ENCODE results near the gene S100A9.

- TF ChIP-seq TAF1 (conservative IDR thresholded peaks at IDR 0.05) (no peak), JUND (IDR thresholded peaks at IDR 0.05) (no peak), GABPA (IDR thresholded peaks at IDR 0.05 in 1 of 2, conservative IDR thresholded peaks at IDR 0.05 in 1 of 2) (no peak), CTCF (IDR thresholded peaks at IDR 0.05; ENCODE audit: low read depth, low read length, missing input control) (no peak)
- TF ChIP-seq, protein P1, sequence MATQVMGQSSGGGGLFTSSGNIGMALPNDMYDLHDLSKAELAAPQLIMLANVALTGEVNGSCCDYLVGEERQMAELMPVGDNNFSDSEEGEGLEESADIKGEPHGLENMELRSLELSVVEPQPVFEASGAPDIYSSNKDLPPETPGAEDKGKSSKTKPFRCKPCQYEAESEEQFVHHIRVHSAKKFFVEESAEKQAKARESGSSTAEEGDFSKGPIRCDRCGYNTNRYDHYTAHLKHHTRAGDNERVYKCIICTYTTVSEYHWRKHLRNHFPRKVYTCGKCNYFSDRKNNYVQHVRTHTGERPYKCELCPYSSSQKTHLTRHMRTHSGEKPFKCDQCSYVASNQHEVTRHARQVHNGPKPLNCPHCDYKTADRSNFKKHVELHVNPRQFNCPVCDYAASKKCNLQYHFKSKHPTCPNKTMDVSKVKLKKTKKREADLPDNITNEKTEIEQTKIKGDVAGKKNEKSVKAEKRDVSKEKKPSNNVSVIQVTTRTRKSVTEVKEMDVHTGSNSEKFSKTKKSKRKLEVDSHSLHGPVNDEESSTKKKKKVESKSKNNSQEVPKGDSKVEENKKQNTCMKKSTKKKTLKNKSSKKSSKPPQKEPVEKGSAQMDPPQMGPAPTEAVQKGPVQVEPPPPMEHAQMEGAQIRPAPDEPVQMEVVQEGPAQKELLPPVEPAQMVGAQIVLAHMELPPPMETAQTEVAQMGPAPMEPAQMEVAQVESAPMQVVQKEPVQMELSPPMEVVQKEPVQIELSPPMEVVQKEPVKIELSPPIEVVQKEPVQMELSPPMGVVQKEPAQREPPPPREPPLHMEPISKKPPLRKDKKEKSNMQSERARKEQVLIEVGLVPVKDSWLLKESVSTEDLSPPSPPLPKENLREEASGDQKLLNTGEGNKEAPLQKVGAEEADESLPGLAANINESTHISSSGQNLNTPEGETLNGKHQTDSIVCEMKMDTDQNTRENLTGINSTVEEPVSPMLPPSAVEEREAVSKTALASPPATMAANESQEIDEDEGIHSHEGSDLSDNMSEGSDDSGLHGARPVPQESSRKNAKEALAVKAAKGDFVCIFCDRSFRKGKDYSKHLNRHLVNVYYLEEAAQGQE (IDR thresholded peaks at IDR 0.05) = no peak
These were observed 1.6 kb downstream of the S100A9 start for GRCh38 chr1:153359241-153359640.
